CD4-positive, alpha-beta T cell treated with Interleukin-15 for 1 hour (primary cell): ENCODE measurements around the gene CWF19L2.

Source experiments
- DNase-seq: peaks from one replicate; pipeline ENCODE4 v3.0.0-alpha.2; 2020

The CWF19L2 gene

DNA sequence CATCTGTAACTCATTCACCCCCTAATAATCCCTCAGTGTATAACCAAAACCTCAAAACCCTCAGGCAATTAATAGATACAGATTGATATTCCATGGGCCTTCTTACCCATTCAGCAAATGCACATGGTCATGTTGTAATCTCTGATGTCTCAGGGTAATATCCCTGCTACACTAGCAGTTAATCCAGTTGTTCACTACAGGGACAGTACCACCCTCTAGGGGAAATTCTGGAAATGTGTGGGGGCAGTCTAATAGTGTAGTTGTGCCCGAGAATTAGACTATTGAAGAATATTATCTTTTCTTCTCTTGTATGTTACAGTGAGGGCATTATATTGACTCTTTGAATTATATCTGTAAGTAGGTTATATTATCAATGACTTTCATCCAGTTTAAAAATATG is 175.4 kb downstream of the CWF19L2 start:
- DNase-seq: no peak
